HepG2 (cell line): ENCODE data around the gene NEU4.

Source experiments
- HCFC1 ChIP-seq: fragments of 150-350 bp; IDR thresholded peaks from 2 replicates; pipeline ENCODE4 v1.6.1; 2014; ENCODE audit warnings: low read depth, low read length
- POLR2A ChIP-seq, 2 experiments: IDR thresholded peaks; 2 replicates each; pipeline ENCODE4 v1.6.1; 2011; ENCODE audit warnings: low read depth in 2 of 2, low read length in 2 of 2, mild to moderate bottlenecking in 1 of 2, moderate library complexity in 1 of 2; ENCODE audit not compliant: insufficient read depth in 1 of 2
- SMAD1 ChIP-seq: sonication (generic); formaldehyde crosslinking; IDR thresholded peaks from 2 replicates; pipeline ENCODE4 v1.4.0; 2020; ENCODE audit warnings: missing genetic modification reagents, low read depth, mild to moderate bottlenecking, borderline replicate concordance
- U2AF2 ChIP-seq: fragments of 200-400 bp; formaldehyde crosslinking; IDR thresholded peaks from 2 replicates; pipeline ENCODE4 v1.6.1; 2017; ENCODE audit warnings: low read depth, mild to moderate bottlenecking, low read length
- ZNF292 ChIP-seq: sonication (generic); formaldehyde crosslinking; IDR thresholded peaks from 2 replicates; pipeline ENCODE4 v1.8.1; 2022; ENCODE audit warnings: mild to moderate bottlenecking, low read depth, missing genetic modification reagents, borderline replicate concordance
- ZNF510 ChIP-seq: sonication (generic); formaldehyde crosslinking; IDR thresholded peaks from 2 replicates; pipeline ENCODE4 v1.4.0; 2020; ENCODE audit warnings: low read depth, mild to moderate bottlenecking, missing genetic modification reagents
- ZNF747 ChIP-seq: sonication (generic); formaldehyde crosslinking; IDR thresholded peaks from 2 replicates; pipeline ENCODE4 v1.8.1; 2023; ENCODE audit warnings: missing genetic modification reagents, mild to moderate bottlenecking, borderline replicate concordance

- TF ChIP-seq SMAD1 (CRISPR knock-in tag) (no peak), ZNF747 (CRISPR knock-in tag) (no peak), HCFC1 (no peak), ZNF510 (CRISPR knock-in tag) (no peak), U2AF2 (no peak), ZNF292 (no peak), POLR2A (IDR thresholded peaks at IDR 0.05; ENCODE audit: insufficient read depth in 1 of 2, low read depth in 2 of 2, low read length in 2 of 2) (no peak)
Observed at GRCh38 chr2:241860184-241861078, 51.4 kb downstream of the NEU4 start.
